Stimulated activated CD8-positive, alpha-beta memory T cell treated with anti-CD3 and anti-CD28 coated beads, Interleukin-4, amount 100 ng/mL, for 24 hours (primary cell): ENCODE results near the gene CNP.

Experiments
- DNase-seq: peaks from one replicate; pipeline ENCODE4 v3.0.0-alpha.2; 2020; ENCODE audit warnings: low read depth

CNP gene

DNA sequence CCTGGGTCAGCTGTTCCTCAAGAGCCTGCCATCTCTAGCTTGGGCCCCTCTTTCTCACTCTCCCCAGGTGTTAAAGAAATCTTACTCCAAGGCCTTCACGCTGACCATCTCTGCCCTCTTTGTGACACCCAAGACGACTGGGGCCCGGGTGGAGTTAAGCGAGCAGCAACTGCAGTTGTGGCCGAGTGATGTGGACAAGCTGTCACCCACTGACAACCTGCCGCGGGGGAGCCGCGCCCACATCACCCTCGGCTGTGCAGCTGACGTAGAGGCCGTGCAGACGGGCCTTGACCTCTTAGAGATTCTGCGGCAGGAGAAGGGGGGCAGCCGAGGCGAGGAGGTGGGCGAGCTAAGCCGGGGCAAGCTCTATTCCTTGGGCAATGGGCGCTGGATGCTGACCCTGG is 6.8 kb downstream of the CNP start:
- no peak for DNase-seq

DNA sequence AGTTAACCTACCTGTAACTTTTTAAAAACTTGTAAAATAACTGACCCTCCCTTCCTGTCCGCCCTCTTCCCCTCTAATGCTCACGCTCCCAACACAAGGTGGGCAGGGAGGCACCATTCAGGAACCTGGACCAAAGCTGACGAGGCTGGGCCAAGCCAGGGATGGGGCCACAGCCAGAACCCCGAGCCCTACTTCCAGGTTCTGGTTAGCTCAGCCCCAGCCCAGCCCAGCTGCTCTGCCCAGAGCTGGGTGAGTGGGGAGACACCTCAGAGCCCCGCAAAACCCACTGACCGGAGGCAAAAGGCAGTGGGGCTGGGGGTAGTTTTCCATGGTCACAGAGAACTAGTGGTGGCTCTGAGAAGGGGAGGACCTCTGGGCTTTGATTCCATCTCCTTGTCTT is 7.4 kb downstream of the CNP start:
- DNase-seq: no peak

DNA sequence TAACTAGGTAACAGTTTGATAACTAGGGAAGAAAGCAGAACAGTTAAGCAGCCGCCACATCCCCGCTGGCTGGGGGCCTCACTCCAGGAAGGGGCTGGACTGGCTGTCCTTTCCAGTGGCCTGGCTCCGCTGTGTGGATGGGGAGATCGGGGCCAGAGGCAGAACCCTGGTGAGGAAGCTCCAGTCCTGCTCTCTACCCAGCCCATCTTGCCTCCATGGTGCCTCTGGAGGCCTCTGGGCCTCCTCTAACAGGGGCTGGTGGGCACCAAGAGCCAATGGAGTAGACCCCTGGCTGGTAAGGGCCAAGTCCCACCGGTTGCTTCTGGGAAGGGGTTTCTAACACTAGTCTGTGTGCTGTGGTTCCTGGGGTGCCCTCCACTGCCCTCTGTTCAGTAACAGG is 8.1 kb downstream of the CNP start:
- no peak for DNase-seq

DNA sequence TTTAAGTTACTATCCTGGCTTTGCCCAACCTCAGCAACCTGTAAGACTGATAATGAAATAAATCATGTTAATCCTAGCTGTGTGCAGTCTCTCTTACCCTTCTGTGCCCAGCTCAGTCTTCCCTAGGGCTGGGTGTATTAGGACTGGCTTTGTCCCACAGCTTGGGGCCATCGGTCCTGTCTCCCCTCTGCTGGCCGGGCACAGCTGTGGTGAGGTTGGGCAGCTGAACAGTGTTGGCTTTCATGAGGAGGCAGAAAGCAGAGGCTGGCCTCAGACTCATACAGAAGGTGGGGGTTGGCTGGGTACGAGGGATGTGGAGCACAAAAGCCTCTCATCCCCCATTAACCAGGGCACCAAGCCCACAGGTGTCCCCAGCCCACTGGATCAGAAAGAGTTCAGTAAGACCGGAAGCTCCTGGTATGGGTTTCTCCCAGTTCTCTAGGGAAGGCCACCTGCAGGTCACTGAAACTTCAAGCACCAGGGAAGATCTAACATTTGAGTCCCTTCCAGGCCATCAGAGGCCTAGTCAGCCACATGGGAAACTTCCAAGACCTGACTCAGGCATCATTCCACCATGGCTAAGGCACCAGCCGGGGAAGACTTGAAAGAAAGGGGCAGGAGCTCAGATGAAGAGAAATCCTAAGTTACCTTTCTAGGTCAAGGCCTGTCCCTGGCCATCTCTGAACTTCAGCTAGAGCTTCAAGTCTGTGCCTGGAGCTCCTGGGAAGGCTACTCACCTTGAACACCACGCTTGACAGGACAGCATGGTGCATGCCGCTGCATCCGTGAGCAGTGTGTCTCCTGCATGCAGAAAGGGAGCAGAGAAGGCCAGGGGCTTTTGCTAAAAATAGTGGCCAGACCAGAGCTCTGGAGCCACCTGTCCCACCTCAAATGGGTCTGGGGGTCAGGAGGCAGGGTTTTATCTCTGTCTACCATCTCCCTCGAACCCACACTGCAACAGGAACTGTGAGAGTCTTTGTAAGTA is 8.8 kb downstream of the CNP start:
- no peak for DNase-seq

DNA sequence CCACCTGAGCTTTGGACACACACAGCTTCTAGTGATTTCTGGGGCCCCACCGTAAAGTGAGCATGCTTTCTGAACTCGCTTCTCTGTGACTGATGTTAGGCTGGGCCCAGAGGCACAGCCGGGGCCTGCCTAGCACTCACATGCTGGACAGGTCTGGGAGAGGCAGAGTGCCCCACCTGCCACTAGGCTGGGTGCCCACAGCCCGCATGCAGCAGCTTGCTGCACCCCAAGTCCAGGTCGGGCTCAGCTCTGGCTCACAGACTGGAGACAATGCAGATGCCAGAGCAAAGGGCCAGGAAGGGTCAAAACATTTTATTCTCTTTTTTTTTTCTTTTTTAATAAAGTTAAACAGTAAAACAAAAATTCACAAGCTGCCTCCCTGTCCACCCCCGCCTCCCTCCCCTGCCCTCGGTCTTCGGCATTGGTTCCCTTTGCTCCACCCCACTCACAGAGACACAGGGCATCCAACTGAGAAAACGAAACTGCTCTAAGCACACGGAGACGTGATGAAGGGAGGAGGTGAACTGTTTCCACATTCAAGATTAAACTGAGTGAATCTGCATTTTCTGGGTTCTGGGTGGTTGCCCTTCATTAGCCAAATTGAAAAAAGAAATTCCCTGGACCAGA is 9.7 kb downstream of the CNP start:
- no peak for DNase-seq

DNA sequence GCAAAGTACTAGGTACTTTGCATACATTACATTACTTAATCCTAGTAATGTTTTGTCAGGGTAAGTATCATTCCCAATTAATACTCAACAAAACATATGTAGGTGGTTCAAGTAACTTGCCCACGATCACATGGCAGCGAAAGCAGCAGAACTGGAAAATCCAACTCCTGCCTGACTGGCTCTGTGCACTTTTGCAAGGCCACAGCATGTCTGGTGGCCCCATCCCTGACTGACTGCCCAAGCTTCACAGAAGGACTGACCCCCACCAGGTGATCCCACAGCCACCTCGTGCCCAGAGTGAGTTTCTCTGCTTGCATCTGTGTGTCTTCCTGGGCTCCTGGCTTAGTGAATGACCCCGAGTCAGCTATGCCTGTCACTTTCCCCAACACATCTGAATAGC is 11.4 kb downstream of the CNP start:
- DNase-seq: no peak

DNA sequence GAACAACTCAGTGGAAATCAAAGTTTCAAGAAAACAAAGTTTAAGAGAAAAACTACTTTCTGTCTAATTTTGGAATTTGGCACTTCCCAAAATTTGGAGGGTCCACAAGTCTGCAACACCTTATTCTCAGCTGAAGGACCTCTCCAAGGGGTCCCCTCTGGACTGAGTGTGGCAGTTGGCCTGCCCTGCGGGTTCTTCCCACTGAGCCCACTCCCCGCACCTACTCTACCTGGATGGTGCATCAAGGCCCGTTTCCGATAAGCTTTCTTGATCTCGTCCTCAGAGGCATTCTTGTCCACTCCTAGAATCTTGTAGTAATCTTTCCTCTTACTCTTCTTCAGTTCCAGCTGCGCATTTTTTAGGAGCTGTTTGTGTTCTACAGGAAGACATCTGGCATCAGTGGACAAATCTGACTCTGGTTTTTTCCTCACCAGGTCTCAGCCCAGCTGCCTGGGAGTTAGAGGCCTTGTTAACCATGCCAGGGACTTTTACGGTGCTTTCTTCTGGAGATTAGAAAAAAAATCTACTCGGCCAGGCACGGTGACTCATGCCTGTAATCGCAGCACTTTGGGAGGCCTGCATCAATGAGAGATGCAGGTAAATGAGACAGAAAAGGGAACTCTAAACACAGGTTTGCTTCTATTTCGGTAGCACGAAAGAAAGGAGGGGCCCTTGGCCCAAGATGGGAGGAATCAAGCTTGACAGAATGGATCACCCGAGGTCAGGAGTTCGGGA is 15.6 kb downstream of the CNP start:
- no peak for DNase-seq

DNA sequence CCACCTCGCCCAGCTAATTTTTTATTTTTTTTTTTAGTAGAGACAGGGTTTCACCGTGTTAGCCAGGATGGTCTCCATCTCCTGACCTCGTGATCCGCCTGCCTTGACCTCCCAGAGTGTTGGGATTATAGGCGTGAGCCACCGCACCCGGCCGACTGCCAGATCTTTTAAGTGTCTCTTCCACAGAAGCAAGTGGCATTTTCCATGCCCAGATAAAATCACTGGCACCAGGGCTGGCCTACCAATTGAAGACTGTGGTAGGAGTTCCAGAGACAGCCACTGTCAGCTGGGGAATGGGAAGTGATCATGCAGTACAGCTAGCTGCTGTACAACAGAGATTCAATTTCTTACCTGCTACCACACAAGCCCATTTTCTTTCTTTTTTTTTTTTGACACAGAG is 17.9 kb downstream of the CNP start:
- DNase-seq: no peak

DNA sequence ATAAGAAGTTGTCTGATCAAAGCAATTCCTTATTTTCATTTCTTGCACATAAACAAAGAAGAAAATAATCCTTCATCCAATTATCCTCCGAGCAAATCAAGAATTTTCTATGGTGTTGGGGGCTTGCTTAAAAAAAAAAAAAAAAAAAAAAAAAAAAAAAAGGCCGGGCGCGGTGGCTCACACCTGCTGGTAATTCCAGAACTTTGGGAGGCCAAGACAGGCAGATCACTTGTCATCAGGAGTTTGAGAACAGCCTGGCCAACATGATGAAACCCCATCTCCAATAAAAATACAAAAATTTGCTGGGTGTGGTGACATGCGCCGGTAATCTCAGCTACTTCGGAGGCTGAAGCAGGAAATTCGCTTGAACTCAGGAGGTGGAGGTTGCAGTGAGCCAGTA is 19.3 kb downstream of the CNP start:
- no peak for DNase-seq

DNA sequence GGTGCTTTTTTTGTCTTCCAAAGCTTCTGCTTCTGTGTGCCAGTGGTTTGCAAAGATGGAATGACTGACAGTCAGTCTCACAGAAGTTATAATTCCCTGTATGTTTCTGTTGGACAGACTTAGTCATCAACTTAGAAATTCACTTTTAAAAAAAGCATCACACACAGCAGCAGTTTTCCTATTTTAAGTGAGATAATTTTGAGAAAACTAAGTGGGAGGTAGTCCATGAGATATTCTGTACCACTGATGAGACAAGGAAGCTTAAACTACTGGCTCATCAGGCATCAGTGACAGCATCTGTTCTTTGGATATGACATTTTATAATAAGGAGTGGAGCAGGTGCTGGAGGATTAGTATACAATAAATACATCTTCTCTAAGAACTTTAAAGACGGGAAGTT is 20.0 kb downstream of the CNP start:
- no peak for DNase-seq

DNA sequence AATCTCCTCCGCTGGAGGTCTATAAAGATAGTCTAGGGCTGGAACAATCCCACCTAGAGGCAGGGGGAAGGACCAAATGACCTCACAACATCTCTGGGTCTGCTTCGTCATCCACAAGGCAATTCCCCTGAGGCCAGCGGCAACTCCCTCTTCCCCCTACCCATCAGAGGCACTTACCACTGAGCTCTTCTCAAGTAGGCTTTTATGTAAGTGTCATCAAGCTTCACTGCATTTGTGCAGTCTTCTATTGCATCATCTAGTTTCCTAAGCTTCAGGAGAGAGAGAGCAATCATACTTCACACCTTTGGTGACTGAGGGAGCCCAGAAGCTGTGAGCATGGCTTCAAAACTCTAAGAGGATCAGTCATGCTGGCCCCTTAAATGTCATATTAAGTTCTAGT is 21.0 kb downstream of the CNP start:
- DNase-seq: no peak

DNA sequence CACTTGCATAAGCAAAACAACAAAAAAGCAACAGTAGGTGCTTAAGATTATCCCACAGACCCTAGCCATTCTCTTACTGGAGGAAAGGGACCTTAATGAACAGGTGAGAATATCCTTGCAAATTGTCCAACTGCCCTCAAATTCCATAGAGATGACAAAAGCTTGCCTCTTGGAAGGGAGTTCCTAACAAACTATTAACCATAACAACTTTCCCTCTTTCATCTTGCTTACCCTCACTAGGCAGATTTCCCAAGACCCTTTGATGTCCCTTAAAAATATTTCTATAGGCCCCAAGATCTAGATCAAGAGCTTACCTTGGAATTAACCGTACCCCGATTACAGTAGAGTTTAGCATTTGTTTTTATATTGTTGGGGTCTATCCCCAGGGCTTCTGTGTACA is 21.8 kb downstream of the CNP start:
- DNase-seq: no peak

DNA sequence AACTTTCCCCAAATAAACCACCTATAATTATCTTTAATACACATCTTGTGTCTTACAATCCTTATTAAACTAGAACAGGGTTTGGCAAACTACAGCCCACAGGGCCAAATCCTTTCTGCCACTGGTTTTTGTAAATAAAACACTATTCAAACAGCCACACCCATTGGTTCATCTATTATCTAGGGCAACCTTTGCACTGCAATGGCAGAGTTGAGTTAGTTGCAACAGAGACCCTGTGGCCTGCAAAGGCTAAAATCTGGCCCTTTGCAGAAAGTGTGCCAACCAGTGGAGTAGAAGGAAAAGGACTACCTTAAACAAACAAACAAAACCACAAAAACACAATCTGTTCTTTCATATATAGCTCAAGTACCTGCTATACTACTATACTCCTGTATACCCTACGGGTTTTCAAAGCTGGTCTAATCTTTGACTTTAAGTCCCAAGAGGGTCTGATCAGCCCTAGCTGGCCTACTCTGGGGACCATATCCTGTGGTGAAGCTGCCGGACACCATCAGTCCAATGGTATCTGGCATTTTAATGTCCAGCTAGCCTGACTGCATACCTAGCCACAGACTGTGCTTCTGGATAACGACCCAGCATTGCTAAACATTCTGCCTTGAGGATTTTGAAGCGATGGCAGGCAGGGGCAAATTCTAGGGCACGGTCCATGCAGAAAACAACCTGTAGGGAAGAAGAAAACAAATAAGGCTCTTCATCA is 23.3 kb downstream of the CNP start:
- no peak for DNase-seq

DNA sequence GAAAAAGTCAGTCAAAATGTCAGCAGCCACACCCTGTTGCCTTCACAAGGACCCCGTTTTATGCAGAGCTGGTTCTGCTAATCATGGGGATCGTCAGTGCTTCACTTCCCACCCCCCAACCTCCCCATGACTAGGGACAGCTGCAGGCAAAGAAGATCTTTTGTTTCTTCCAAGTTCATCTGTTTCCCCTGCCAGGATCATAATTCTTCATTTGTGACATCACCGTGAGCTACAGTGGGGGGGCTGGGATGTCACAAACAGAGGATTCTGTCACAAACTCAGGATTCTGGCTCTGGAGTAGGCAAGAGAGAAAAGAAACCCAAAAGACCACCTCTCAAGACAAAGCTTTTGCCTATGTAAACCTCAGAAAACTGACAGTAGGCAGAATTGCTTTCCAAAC is 26.0 kb downstream of the CNP start:
- no peak for DNase-seq

DNA sequence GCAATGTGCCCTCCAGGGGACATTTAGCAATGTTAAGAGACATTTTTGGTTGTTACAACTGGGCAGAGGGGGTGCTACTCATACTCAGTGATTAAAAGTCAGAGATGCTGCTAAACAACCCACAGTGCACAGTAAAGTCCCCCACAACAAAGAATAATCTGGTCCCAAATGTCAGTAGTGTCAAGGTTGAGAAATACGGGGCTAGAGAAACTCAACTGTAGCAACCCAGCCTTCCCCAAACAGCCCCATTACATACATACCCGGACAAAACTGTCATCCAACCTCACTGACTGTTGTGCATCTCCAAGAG is 30.2 kb downstream of the CNP start:
- DNase-seq: no peak

DNA sequence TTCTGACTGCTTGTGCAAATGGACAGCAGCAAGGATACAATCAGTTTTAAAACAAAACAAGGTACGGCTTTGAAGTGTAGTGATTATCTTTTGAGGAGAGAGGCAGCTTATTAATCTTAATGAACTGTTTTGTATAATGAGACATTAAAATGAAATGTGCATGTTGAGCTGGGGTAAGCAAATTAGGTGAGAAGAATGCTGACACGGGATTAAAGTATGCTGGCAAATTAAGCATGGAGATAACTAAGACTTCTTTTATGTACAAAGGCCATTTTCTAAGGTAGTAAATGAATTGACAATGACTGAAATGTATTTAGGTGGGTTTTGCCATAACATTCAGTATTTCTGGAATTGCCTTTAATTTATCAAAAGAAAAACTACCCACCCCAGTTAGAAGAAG is 31.9 kb downstream of the CNP start:
- DNase-seq: no peak

DNA sequence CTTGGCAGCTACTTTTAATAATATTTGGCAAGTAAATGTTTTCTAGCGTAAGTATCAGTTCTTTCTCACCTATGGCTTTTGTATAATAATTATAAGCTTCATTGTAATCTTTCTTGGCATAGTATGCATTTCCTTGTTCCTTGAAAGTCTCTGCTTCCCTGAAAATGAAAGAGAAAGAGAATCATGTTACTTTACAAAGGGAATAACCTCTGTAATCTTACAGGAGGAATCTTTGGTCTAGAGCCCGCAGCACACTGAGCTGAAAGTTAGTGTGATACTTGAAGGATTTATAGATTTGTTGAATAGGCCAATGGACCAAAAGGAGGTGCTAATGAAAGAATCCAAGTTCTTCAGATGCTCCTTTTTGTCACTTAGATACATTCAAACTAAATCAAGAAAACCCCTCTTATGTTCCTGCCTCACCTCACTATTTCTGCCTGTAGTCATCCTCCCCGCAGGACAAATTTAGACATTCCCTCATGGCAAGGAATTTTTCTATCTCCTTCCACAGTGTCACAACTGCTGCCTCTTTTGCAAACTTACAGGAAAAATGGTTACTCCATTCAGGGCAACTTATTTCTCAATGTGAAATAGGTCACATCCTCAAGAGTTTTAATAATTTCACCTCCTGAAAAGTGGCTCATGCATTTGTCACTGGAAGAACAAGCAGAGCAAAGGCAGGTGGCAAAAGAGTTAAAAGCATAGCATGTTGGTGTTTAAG is 34.0 kb downstream of the CNP start:
- no peak for DNase-seq

DNA sequence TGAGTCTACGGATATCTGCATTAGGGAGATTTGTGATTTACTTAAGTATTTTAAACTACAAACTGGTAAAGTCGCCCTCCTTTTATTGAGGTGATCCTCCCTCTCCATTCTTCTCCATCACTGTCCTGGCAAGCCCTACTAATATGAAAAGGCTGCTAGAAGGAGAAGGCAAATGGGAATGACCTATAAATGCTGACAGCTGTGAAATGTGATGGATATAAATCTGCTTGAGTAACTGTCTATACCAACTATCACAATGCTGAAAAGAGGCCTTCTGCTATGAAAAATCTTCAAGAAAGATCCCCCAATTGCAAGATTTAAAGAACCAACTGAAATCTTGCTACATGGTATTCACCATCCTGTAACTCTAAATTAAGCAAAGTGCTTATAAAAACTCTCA is 35.1 kb downstream of the CNP start:
- no peak for DNase-seq

DNA sequence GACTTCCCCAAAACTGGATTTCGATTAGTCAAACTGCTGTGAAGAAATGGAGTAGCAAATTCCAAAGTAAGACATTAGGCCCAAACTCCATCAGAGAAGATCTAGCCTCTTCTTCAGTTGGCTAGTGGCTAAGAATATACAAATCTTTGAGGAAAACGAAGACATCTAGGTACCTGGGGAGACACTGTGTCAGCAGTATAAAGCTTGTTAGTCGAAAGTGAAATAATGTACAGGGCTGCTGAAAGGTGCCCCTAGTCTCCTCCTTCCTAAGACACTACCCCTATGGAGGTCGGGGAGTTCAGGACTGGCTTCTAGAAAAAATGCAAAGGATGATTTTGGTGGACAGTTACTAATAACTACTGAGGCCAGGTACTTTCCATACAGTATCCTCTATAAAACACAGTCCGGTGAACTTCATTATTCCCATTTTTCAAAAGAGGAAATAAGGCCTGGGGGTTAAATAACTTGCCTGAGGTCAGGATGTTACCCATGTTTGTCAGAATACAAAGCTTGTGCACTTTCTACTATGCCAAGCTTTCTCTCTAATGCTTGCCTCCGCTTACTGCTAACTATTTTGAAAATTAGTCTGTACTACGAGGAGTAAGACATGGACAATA is 35.7 kb downstream of the CNP start:
- DNase-seq: no peak

DNA sequence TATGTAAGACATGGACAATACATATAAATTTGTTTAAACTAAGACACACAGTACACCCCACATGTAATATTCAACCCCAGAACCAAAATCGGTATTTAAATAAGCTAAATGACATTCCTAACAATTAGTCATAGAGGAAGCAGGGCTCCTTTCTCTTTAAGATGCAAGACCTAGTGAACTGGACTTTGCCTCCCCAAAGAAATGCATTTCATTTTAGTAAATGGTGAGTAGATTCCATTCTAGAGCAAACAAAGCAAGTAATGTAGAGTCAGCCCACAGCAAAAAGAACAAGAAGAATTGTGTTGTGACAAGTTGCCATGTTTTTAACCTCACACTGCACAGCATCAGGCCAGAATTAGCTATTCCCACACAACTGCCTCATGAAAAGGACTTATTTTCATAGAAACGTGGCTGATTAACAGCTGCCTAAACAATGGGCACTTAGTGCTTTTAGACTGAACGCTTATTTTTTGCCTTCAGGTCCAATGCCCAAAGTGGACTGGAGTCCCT is 36.3 kb downstream of the CNP start:
- no peak for DNase-seq

DNA sequence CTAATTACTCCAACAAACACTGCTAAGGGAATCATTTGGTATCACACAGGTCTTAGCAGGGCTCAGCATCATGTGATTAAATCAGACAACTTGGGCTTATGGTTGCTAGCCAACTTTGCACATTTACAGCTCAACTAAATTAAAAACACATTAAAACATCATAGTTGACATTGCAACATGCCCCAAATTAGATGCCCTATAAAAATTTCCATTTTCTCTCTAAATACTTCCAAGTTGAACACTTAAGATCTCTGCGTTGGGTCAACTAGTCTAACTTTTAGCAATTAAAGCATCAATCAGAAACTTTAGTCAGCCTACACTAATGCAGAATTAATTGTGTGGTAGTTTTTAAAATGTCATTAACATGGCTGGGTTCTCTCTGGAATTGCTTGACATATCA is 38.6 kb downstream of the CNP start:
- no peak for DNase-seq
